ENCODE data around the gene TMEM185A. TPM values are rescaled to one million over a fixed set of nuclear protein-coding genes. Genes with fewer than 3 reads are reported as not detected.
"Not testable (repeated sequence)": the region's sequence is repeated elsewhere in the genome, so short reads cannot be mapped to it uniquely, and the experiment has no call there.

The TMEM185A gene
- total RNA-seq, 1 donor from 2014 or later: 16.2 TPM

DNA sequence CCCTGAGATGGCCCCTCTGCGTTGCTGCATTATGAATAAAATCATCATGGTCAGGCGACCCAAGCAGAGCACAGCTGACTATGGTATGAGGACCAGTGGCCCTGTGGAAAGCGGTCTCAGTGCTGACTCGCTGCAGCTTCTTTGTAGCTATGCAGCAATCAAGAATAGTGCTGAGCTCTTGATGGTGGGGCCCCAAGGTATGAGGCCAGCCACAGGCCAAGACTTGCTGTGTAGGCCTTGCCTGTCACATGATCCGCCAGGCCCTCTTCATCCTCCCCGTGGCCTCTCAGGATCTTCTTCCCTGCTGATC lies 79.7 kb downstream of the TMEM185A start:
- DNase-seq (ENCODE audit: low read depth, low spot score): not testable (repeated sequence)

DNA sequence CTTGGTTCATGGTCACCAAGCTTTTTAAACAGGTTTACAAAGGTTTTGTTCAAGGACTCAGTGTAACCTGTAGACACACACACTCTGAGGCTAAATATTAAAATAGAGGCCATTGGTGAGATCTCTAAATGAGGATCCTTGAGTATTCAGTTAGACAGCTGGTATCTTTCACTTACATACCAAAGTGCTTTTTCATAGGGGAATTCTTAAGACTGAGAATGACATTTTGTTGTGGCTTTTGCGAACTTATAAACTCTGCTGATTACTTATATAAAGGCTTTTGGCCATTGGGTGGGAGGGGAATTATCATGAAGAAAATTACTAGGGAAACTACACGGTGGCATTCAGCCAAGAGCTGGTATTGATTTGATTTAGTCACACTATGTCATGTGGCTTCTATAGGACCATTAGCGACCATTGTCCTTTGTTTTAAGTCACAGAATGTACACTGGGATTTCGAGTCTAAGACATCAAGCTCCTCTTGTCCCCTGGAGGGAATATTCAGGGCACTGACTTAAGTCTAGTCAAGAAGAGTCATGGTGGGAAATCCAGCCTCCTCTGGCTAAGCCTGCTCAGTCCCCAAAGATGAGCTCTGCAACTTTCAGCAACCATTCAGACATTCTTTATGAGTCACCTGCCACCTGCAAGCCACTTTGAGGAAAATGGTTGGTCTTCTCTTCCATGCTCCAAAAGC lies 80.2 kb downstream of the TMEM185A start:
- not testable (repeated sequence) for DNase-seq (ENCODE audit: low read depth, low spot score)

DNA sequence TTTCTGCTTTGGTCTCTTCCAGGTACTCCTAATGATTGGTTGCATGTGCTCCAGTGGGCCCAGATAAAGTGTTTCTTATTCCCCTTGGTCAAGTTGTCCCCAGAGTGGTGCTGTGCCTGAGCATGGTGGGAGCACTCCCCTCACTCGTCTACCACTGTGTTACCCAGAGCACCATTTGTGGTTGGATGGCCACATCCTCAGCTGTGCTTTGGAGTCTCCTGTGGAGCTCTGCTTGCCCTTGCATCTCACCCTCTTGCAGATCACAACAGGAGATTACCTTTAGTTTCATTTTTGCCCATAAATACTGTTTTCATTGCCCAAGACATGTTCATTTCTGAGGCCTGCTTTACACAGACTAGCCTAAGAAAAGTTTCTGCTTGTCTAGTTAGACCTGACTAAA lies 81.1 kb downstream of the TMEM185A start:
- not testable (repeated sequence) for DNase-seq (ENCODE audit: low read depth, low spot score)

DNA sequence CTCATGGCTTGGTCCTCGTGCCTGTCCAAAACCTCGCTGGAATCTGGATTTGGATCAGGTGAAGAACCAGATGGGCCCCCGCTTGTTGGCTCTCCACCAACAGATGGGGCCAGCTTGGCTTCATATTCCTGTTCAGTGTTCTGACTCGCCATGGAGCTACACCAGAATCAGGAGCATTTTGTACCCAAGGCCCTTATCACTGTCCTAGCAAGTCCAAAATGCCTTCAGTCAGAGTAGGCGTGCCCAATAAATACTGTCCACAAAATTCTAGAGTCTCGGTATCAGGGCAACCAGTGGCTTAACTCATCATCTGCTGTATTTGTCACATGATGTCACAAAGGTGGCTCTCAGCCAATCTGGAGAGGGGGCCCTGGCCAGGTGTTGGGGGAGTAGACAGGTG lies 81.9 kb downstream of the TMEM185A start, which contains the start of gene HSFX3:
Gene HSFX3, minus strand, starts transcription at position 224 of the 400 bp plus-strand sequence. Its CDS starts 72 bp downstream, at position 152.
- DNase-seq (ENCODE audit: low read depth, low spot score): not testable (repeated sequence)

DNA sequence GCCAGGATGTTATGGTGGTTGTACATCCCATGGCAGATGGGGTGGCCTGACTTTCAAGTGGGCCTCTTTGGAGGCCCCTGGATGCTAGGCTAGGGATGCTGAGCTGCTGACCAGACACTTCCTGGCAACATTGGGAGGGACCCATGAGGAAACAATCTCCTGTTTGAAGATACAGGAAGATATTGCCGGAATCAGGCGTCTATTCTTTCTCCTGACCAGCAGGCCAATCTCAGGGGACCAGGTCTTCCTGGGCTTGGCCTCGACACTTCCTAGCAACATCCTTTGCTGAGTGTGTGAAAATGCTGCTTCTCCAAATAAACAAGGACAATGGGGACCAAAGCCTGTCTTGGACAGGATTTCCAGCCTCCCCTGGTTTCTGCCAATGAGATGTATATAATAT lies 83.8 kb downstream of the TMEM185A start:
- DNase-seq (ENCODE audit: low read depth, low spot score): not testable (repeated sequence)

DNA sequence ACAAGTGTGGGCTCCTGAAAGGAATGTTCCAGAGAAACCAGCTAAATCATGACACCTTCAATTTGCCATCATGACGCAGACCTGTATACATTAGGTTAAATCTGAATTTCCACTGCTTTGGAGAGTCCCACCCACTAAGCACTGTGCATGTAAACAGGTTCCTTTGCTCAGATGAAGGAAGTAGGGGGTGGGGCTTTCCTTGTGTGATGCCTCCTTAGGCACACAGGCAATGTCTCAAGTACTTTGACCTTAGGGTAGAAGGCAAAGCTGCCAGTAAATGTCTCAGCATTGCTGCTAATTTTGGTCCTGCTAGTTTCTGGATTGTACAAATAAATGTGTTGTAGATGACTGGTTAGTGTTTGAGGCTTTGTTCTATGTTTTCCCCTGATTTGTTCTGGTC lies 84.6 kb downstream of the TMEM185A start:
- not testable (repeated sequence) for DNase-seq (ENCODE audit: low read depth, low spot score)

Other genes starting within 250 kb of the TMEM185A start
- 26.3 and 35.3 TPM in 2 replicates for gene IDS, start 126.5 kb downstream of the TMEM185A start, total RNA-seq
- gene EOLA1, start 90.8 kb downstream of the TMEM185A start, total RNA-seq: 14.2 and 17.8 TPM in 2 replicates
- not detected in 2 replicates for gene HSFX3, start 81.9 kb downstream of the TMEM185A start, total RNA-seq
- gene MAGEA9B, start 44.3 kb downstream of the TMEM185A start, total RNA-seq: not detected in 2 replicates
- 0.21 TPM in 1 of 2 replicates, not detected in the other for gene HSFX2, start 36.5 kb downstream of the TMEM185A start, total RNA-seq
- gene MAGEA11, start 80.3 kb upstream of the TMEM185A start, total RNA-seq: not detected in 2 replicates
- 0.28 and 0.40 TPM in 2 replicates for gene HSFX1, start 142.3 kb upstream of the TMEM185A start, total RNA-seq
- gene MAGEA9, start 150.1 kb upstream of the TMEM185A start, total RNA-seq: not detected in 2 replicates
- gene MAGEA8, start 249.4 kb upstream of the TMEM185A start, total RNA-seq: not detected in 2 replicates